Lower leg skin (tissue), 3 donors: ENCODE measurements around the gene MOGAT2.

ENCODE experiments used
- POLR2A ChIP-seq, 2 donors: fragments of 450-650 bp; IDR thresholded peaks; one replicate each; pipeline ENCODE4 v1.6.1; 2016 to 2017; ENCODE audit warnings: antibody characterized with exemption in 2 of 2, mild to moderate bottlenecking in 1 of 2, moderate library complexity in 1 of 2
- TF ChIP-seq, protein P1 (sequence below), 3 donors: fragments of 450-650 bp; IDR thresholded peaks; one replicate each; pipeline ENCODE4 v1.5.1; 2016; ENCODE audit warnings: antibody characterized with exemption in 3 of 3, mild to moderate bottlenecking in 3 of 3, moderate library complexity in 2 of 3

DNA sequence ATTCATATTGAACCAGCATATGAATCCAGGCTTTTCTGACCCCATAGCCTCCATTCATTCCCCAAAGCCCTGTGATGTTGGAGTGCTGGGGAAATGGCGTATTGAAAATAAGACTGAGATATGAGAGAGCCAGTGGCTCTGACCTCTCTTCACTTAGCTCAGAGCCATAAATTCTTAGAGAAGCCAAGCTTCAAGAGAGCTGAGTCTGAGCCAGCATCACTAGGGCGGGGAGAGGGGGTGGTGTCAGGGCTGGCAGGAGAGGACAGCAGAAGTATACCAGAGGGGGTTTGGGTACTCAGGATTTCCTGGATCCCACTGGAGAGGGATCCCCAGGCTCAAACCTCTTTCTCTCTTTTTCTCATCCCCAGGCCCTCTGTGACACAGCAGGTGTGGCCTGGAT is 16.7 kb upstream of the MOGAT2 start:
- TF ChIP-seq, protein P1, sequence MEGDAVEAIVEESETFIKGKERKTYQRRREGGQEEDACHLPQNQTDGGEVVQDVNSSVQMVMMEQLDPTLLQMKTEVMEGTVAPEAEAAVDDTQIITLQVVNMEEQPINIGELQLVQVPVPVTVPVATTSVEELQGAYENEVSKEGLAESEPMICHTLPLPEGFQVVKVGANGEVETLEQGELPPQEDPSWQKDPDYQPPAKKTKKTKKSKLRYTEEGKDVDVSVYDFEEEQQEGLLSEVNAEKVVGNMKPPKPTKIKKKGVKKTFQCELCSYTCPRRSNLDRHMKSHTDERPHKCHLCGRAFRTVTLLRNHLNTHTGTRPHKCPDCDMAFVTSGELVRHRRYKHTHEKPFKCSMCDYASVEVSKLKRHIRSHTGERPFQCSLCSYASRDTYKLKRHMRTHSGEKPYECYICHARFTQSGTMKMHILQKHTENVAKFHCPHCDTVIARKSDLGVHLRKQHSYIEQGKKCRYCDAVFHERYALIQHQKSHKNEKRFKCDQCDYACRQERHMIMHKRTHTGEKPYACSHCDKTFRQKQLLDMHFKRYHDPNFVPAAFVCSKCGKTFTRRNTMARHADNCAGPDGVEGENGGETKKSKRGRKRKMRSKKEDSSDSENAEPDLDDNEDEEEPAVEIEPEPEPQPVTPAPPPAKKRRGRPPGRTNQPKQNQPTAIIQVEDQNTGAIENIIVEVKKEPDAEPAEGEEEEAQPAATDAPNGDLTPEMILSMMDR (IDR thresholded peaks at IDR 0.05), result no peak
- no peak for TF ChIP-seq POLR2A (IDR thresholded peaks at IDR 0.05)
